K562 (cell line): ENCODE measurements around the gene ITGAE. TPM values are rescaled to one million over a fixed set of nuclear protein-coding genes. Genes with fewer than 3 reads are reported as not detected.

Experiments used
- KAT2B ChIP-seq: IDR thresholded peaks from one replicate; pipeline ENCODE4 v1.6.1; 2012; ENCODE audit warnings: low read depth, mild to moderate bottlenecking, control low read depth, inconsistent platforms, low read length, moderate library complexity
- KLF13 ChIP-seq: fragments of 450-650 bp; IDR thresholded peaks from 2 replicates; pipeline ENCODE4 v1.6.1; 2016; ENCODE audit warnings: missing genetic modification characterization, low read depth, mild to moderate bottlenecking, missing compliant biosample characterization, moderate library complexity, borderline replicate concordance
- PTBP1 ChIP-seq: fragments of 200-400 bp; formaldehyde crosslinking; IDR thresholded peaks from 2 replicates; pipeline ENCODE4 v1.6.1; 2017; ENCODE audit warnings: low read depth, low read length
- polyA plus RNA-seq, 8 experiments: library from polyadenylated mRNA; depleted of rRNA in 4 of 8; stranded (reverse) in 5 of 8; unstranded in 3 of 8; fragments of >200 nt; fragmentation: Nextera tagmentation in 2 of 8; fragmentation: Illumina TruSeq in 1 of 8; extraction: Ambion mirVana in 2 of 8; extraction: Trizol in 1 of 8; gene quantifications; 2 replicates each; pipeline versions ENCODE4 v1.2.1 to v1.2.3, GENCODE V29; 2011 to 2014; ENCODE audit warnings: inconsistent platforms in 1 of 8, missing spikeins in 1 of 8
- total RNA-seq, 7 experiments: library from RNA; depleted of rRNA in 6 of 7; stranded (reverse); fragments of >200 nt in 6 of 7; fragmentation: Illumina TruSeq in 2 of 7; extraction: Trizol in 2 of 7; gene quantifications; 2 replicates each; pipeline versions ENCODE4 v1.2.1 to v1.2.3, GENCODE V29; 2011 to 2021; ENCODE audit warnings: low replicate concordance in 1 of 7
- TF ChIP-seq, protein P1 (sequence below): fragments of 450-650 bp; formaldehyde crosslinking; IDR thresholded peaks from 2 replicates; pipeline ENCODE4 v1.4.0; 2020; ENCODE audit warnings: mild to moderate bottlenecking, mixed read lengths
- TF ChIP-seq, protein P2 (sequence below): fragments of 450-650 bp; IDR thresholded peaks from one replicate; pipeline ENCODE4 v1.6.1; 2018; ENCODE audit warnings: mild to moderate bottlenecking, moderate library complexity; ENCODE audit not compliant: partially characterized antibody

The ITGAE gene
- total and polyA plus RNA-seq, 9 of the 15 experiments (the other 6 are each of a cell fraction or from before 2014, with no cell fraction given) = 14.8 to 160 (median 27.0) TPM

DNA sequence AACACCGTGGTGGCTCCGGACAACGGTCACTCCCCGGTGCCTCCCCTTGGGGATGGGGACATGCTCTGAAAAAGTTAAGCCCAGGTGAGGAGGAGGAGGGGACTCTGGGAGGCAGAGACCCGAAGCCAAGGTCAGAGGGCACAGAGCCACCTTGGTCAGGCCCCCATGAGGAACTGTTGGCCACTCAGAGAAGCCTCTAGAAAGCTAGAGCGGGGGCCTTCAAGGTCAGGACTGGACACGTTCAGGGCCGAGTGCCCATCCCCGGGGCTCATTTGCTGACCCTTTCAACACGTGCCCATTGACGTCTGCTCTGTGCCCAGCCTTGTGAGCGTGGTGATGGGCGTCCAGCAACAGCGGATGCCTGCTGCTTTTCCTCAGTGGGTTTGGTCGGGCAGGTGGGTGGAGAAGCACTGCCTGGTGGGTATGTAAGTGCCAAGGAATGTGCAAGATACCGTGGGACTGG is 39.0 kb downstream of the ITGAE start (continued):
- TF ChIP-seq, protein P1, sequence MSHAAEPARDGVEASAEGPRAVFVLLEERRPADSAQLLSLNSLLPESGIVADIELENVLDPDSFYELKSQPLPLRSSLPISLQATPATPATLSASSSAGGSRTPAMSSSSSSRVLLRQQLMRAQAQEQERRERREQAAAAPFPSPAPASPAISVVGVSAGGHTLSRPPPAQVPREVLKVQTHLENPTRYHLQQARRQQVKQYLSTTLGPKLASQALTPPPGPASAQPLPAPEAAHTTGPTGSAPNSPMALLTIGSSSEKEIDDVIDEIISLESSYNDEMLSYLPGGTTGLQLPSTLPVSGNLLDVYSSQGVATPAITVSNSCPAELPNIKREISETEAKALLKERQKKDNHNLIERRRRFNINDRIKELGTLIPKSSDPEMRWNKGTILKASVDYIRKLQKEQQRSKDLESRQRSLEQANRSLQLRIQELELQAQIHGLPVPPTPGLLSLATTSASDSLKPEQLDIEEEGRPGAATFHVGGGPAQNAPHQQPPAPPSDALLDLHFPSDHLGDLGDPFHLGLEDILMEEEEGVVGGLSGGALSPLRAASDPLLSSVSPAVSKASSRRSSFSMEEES (CRISPR knock-in tag) = no peak
- TF ChIP-seq KLF13 (tag) (no peak), PTBP1 (no peak), KAT2B (no peak)
- TF ChIP-seq, protein P2, sequence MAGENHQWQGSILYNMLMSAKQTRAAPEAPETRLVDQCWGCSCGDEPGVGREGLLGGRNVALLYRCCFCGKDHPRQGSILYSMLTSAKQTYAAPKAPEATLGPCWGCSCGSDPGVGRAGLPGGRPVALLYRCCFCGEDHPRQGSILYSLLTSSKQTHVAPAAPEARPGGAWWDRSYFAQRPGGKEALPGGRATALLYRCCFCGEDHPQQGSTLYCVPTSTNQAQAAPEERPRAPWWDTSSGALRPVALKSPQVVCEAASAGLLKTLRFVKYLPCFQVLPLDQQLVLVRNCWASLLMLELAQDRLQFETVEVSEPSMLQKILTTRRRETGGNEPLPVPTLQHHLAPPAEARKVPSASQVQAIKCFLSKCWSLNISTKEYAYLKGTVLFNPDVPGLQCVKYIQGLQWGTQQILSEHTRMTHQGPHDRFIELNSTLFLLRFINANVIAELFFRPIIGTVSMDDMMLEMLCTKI = no peak
